ENCODE data around the gene WARS2.

Gene WARS2

GRCh38 chr1:119011706-119012105, 128.7 kb downstream of the WARS2 start:
- DNase-seq = no peak

GRCh38 chr1:119011116-119011515, 129.3 kb downstream of the WARS2 start:
- no peak for DNase-seq

- DNase-seq = no peak
These were observed 130.3 kb downstream of the WARS2 start for GRCh38 chr1:119010201-119010600.

- DNase-seq = no peak
These were observed 131.2 kb downstream of the WARS2 start for GRCh38 chr1:119009312-119009655.

- DNase-seq = no peak
These were observed 131.8 kb downstream of the WARS2 start for GRCh38 chr1:119008483-119009311.

- no peak for DNase-seq
These were observed 132.6 kb downstream of the WARS2 start for GRCh38 chr1:119007670-119008482.

- DNase-seq = no peak
These were observed 133.1 kb downstream of the WARS2 start for GRCh38 chr1:119007339-119007669.

GRCh38 chr1:119006406-119007279, 133.8 kb downstream of the WARS2 start:
- DNase-seq = no peak

- no peak for DNase-seq
These were observed 134.6 kb downstream of the WARS2 start for GRCh38 chr1:119005724-119006405.

GRCh38 chr1:119004781-119005180, 135.7 kb downstream of the WARS2 start:
- DNase-seq = no peak

GRCh38 chr1:119004129-119004527, 136.3 kb downstream of the WARS2 start:
- no peak for DNase-seq

- DNase-seq = no peak
These were observed 136.9 kb downstream of the WARS2 start for GRCh38 chr1:119003413-119004128.

GRCh38 chr1:119002028-119002686, 138.3 kb downstream of the WARS2 start:
- DNase-seq = no peak

GRCh38 chr1:119001181-119002027, 139.0 kb downstream of the WARS2 start:
- DNase-seq = no peak

- no peak for DNase-seq
These were observed 139.9 kb downstream of the WARS2 start for GRCh38 chr1:119000371-119001180.

GRCh38 chr1:118999348-119000071, 140.9 kb downstream of the WARS2 start:
- DNase-seq = no peak

- DNase-seq = no peak
These were observed 142.3 kb downstream of the WARS2 start for GRCh38 chr1:118998171-118998570.

GRCh38 chr1:118997225-118997624, 143.2 kb downstream of the WARS2 start:
- DNase-seq = no peak

Data from GOT3 (cell line).